ENCODE data around the gene ACOT11.

ACOT11 gene

GRCh38 chr1:54564312-54565112 is 16.5 kb downstream of the ACOT11 start:
- DNase-seq (ENCODE audit: low read depth), result no peak

- no peak for DNase-seq (ENCODE audit: low read depth)
Measured at GRCh38 chr1:54565113-54565501, 17.1 kb downstream of the ACOT11 start.

- DNase-seq (ENCODE audit: low read depth), result no peak
Measured at GRCh38 chr1:54566438-54567141, 18.6 kb downstream of the ACOT11 start.

DNA sequence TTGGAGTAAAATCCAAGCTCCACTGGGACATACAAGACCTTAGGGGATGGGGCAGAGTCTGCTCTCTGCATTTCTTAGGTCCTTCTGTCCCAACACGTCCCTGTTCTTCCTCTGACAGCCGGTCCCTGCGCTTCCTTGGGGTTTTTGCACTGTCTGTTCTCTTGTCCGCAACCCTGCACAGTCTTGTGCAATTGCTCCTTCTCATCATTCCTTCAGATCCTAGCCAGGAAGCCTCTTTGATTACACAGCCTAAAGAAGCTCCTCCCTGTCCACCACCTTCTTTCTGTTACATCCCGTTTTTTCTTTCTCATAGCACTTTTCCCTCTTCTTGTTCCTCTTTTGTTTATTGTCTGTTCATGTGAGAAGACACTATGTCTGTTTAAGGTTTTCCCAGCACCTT is 19.9 kb downstream of the ACOT11 start:
- no peak for DNase-seq (ENCODE audit: low read depth)

- no peak for DNase-seq (ENCODE audit: low read depth)
Measured at GRCh38 chr1:54569339-54569738, 21.3 kb downstream of the ACOT11 start.

GRCh38 chr1:54570161-54570560 is 22.1 kb downstream of the ACOT11 start:
- no peak for DNase-seq (ENCODE audit: low read depth)

DNA sequence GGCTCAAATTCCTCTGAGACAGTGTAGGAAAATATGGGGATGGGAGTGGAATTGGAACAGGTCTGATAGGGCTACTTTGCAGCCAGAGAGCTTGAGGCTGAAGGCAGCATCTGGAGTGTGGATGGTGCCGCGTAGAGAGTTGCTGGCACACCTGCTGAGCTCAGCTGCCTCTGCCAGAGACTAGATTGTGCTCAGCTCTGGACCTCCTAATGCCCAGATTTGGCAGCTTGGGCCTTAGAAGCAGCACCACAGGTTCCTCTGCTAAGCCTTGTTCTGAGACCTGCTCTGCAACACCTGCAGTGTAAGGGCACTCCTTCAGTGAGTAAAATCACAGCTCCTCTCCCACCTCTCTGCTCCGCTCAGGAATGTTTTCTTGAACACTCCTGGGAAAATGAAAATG is 23.3 kb downstream of the ACOT11 start:
- no peak for DNase-seq (ENCODE audit: low read depth)

- DNase-seq (ENCODE audit: low read depth), result no peak
Measured at GRCh38 chr1:54571803-54572541, 23.9 kb downstream of the ACOT11 start.

DNA sequence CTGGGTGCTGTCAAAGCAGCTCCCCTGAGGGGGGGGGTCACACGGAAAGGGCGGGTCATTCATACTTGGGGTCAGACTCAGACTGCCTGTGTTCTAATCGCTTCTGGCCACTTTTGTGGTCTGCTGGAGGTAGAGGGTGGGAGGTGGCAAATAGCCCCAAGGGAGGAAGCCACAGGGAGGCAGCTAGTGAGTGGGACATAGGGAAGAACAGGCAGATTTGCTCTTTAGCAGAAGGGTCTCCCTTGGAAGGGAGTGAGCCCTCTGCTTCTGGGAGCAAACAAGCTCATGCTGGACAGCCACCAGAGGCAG is 24.5 kb downstream of the ACOT11 start:
- no peak for DNase-seq (ENCODE audit: low read depth)

DNA sequence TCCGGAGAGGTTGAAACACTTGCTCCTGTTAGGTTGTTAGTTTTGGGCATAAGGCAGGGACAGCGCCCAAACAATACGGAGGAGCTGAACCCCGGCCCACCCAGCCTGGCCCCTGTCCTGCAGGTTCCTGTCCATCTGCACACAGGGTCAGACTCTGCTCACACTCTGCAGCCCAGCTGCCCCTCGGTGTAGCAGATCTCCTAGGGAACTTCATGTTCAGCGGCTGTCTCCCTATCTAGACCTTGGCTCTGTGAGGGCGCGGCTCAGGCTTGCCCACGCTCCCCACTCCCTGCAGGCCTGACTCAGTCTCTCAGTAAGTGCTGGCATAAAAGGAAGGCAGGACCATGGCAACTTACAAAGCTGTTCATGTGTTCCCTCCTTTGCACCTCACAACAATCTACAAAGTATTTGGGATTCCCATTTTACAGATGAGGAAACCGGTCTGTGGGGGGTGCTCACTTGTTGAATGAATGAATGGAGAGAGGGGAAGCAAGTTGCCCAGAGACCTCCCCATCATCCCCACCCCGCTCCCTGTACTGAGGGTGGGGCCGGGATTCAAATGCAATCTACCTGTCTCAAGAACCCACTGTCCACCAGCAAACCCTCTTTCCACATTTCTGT is 26.2 kb downstream of the ACOT11 start:
- DNase-seq (ENCODE audit: low read depth), result no peak

DNA sequence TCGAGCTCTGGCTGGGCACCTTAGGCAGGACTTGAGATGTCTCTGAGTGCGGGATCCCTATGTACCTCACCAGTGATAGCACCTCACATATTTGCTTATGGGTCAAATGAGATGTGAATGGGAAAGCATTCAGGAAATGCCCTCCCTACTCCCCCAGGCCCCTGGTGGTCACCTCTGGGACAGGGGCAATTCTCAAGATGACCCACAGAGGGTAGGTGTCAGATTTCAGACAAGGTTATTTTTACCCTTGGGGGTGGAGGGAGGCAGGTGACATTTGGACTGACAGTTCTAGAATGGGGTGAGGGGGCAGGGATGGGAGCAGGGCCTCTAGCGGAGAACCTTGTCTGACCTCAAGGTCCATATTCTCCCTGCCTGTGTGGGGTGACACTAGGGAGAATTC is 27.1 kb downstream of the ACOT11 start:
- no peak for DNase-seq (ENCODE audit: low read depth)

DNA sequence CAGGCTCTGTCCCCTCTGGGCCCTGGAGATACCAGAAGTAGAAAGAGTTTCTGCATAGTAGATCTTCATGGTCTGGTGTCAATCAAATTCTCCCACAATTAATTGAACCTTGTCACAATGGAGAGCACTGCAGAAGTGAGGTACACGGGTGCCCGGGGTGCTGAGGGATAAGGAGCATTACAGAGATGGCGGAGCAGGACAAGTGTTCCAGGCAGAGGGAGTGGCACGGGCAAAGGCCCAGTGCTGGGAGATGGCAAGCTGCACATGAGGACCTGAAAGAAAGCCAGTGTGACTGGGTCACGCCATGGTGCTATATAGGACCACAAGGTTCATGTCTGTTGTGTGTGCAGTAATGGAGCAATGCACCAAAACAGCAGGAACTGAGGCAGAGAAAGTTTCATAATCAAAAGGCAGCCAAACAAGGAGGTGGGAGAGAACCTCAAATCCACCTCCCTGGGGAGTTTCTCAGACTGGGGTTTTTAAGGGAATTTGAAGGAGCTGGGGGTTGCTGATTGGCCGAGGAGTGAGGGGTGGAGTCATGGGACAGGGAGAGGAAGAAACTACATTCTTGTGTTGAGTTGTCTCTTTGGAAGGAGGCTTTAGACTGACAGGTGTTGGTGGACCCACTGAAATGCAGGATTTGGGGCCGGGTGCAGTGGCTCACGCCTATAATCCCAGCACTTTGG is 27.7 kb downstream of the ACOT11 start:
- DNase-seq (ENCODE audit: low read depth), result no peak

DNA sequence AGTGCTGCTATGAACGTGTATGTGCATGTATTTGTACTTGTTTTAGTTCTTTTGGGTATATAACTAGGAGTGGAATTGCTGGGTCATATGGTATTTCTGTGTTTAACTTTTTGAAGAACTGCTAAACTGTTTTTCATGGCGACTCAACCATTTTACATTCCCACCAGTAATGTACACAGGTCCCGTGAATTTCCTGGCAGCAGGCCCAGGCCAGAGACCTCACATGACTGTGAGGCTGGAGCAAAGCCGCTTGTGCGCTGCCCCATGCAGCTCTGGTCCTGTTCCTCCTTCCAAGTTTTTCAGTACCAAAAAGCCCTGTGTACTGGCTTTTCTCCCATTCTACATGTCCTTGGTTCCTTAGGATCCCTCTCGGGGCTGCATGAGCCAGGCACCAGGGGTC is 29.6 kb downstream of the ACOT11 start:
- DNase-seq (ENCODE audit: low read depth), result no peak

GRCh38 chr1:54579337-54579781 is 31.3 kb downstream of the ACOT11 start:
- DNase-seq (ENCODE audit: low read depth), result no peak

- DNase-seq (ENCODE audit: low read depth), result no peak
Measured at GRCh38 chr1:54580856-54581550, 33.0 kb downstream of the ACOT11 start.

- DNase-seq (ENCODE audit: low read depth), result no peak
Measured at GRCh38 chr1:54581621-54582035, 33.6 kb downstream of the ACOT11 start.

DNA sequence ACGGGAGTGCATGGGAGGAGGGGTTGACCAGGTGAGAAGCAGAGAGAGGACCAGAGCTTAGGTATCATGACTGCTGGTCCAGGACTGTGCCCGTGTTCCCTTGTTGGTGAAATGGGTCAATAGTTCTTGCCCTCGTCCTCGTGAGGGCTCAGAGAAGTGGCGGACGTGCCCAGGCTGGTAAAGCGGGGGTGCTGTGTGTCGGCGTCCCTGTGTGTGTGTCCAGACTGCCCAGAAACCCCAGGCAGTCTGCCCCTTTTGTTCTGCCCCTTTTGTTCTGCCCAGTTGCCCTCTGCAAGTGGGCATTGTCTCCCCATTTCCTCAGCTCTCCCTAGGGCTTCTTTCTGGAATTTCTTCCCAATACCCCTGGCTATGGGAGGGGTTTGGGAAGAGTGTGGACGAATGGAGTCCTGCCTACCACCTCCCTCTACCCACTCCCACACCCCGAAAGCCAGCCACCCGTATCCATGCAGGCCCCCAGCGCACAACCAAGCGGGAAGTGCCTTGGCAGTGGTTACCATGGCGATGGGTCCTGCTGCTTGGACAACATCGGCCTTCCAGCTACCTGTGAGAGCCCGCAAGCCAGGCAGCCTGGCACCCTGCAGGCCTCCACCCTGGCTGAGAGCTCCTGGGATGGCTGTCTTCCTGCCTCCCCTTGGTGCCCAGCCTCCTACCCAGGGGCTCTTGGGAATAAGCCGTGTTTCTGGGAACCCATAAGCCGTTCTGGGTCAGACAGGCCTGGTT is 34.7 kb downstream of the ACOT11 start:
- DNase-seq (ENCODE audit: low read depth), result no peak

DNA sequence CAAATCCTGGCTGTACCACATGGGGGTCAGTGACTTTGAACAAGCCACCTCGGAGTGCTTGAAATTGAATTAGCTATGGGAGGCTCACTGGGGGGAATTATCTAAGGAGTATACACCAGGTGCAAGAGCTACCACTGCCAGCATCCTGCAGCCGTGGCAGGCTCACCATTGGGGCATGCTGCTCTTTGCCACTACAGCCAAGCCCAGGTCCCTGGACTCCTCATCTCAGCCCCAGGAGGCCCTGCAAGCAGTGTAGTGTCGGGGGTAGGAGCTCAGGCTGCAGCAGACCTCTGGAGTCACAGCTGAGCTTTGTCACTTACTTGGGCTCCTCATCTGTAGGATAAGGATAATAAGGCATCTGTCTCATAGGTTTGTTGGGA is 35.3 kb downstream of the ACOT11 start:
- no peak for DNase-seq (ENCODE audit: low read depth)

DNA sequence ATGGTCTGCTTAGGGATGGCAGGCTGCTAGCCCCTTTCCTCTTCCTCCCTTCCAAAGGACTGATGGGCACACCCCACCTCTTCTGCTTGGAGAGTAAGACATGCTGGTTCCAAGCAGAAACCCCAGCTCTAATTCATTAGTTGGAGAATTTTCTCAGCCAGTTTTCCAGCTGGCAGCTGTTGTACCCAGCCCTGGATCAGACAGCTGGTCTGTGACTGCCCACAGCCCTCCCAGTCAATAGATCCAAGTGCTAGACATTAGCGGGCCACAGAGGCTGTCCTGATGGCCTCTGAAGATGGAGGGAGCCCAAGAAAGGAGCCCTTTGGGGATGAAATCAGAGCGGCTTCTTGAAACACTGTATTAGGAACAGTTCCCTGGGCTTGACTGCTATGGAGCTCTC is 35.8 kb downstream of the ACOT11 start:
- DNase-seq (ENCODE audit: low read depth), result no peak

DNA sequence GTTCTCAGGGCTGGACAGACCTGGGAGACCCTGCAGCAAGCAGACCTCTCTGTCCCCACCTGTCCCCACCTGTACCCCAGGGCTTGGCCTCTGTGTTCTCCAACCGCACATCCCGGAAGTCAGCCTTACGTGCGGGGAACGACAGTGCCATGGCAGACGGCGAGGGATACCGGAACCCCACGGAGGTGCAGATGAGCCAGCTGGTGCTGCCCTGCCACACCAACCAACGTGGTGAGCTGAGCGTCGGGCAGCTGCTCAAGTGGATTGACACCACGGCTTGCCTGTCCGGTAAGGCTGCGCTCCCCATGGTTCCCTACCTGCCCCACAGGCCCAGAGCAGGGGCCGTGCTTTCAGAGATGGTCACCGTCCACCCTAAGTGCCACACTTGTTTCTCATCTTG is 36.5 kb downstream of the ACOT11 start:
- no peak for DNase-seq (ENCODE audit: low read depth)

Measured in stimulated activated CD8-positive, alpha-beta memory T cell treated with anti-CD3 and anti-CD28 coated beads, Interleukin-15, amount 100 ng/mL, for 1 hour (primary cell).